Measurements from ENCODE around the gene ASPSCR1. TPM values are rescaled to one million over a fixed set of nuclear protein-coding genes. Genes with fewer than 3 reads are reported as not detected.

The ASPSCR1 gene
- total and polyA plus RNA-seq, 9 of the 15 experiments (the other 6 are each of a cell fraction or from before 2014, with no cell fraction given), result 0.90 to 36.9 (median 11.6) TPM

DNA sequence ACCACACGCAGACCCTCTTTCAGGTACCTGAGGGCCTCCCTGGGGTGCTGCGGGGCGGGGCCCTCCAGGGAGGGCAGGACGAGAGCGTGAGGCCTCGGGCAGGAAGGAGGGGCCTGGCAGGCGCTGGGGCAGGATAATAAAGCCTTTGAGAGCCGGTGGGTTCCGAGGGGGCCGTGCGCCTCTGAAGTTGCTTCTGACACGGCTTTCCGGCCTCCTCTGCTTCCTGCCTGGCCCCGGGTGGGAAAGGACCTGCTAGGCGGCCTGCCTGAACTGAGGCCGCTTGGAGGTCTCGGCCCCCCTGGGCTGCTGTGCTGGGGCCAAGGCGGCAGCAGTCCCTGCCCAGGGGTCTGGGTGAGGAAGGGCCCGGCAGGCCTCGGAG lies 34.8 kb downstream of the ASPSCR1 start (continued):
- no peak for TF ChIP-seq ARID3B (CRISPR knock-in tag; IDR thresholded peaks at IDR 0.05; ENCODE audit: borderline replicate concordance)
- TF ChIP-seq TGIF2 (CRISPR knock-in tag; IDR thresholded peaks at IDR 0.05), result no peak
- TF ChIP-seq ZKSCAN3 (CRISPR knock-in tag; IDR thresholded peaks at IDR 0.05), result no peak
- TF ChIP-seq ZNF57 (CRISPR knock-in tag; IDR thresholded peaks at IDR 0.05), result no peak

DNA sequence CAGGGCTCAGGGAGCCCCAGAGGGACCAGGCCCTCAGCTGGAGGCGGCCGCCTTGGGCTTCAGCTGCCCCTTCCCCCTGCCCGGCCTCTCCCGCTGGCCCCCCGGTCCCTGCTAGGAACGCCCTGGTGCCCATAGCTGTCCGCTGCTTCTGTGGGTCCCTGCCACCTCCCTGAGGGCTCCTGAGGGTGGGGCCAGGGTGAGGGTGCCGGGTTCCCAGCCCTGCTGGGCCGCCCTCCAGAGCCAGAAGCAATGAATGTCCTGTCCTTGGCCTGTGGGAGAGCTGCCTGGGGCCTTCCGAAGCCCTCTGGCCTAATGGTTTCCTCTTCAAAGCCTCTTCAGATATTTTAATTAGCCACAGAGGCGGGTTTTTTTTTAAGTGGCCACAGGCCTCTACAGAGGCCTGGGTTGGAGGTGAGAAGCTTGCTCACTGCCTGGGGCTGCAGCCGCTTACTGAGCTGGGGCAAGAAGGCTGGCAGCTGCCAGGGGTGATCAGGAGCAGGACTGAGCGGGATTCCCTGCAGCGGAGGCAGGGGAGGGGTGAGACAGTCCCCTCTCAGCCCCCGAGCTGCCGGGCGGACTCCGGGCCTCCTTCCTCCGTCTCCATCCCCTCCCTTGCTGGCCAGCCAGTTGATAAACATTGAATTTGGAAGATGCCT lies 35.3 kb downstream of the ASPSCR1 start:
- FAIRE-seq (no peak), DNase-seq (ENCODE audit: extremely low read depth in 1 of 4, low spot score in 3 of 4) (no peak), ATAC-seq (no peak)
- Histone ChIP-seq H3K27ac (ENCODE audit: extremely low read depth, low read depth, low read length) (no peak overlapping the region), H3K4me1 (replicated peaks in 1 of 2; ENCODE audit: control insufficient read depth in 2 of 2, insufficient read depth in 2 of 2, low read length in 2 of 2) (peaks cover 0 to 87% of the 10 kb centered on the region in 2 experiments; a peak in 3 of 5 replicates), H2AFZ (ENCODE audit: low read depth, low read length) (no peak overlapping the region), H3K4me2 (ENCODE audit: insufficient read depth, low read length) (no peak overlapping the region), H3K27me3 (ENCODE audit: control insufficient read depth in 2 of 2, insufficient read depth in 2 of 2, low read length in 2 of 2) (no peaks in the 10 kb centered on the region), H3K9me3 (replicated peaks; ENCODE audit: control insufficient read depth, insufficient read depth, low read depth, low read length) (no peaks in the 10 kb centered on the region), H4K20me1 (replicated peaks; ENCODE audit: control insufficient read depth, insufficient read depth, low read length) (no peaks in the 10 kb centered on the region), H3K79me2 (ENCODE audit: control insufficient read depth, insufficient read depth, low read length) (no peaks in the 10 kb centered on the region), H3K36me3 (ENCODE audit: control insufficient read depth, insufficient read depth, low read length) (no peaks in the 10 kb centered on the region; the same call in 2 of the 3 replicates), H3K4me3 (no peak overlapping the region), H3K9me1 (ENCODE audit: control insufficient read depth, insufficient read depth, low read length) (no peaks in the 10 kb centered on the region), H3K9ac (ENCODE audit: insufficient read depth in 1 of 2, low read depth in 2 of 2, low read length in 2 of 2) (no peak overlapping the region; a peak in 1 of 4 replicates)
- TF ChIP-seq TFAM (CRISPR knock-in tag; conservative IDR thresholded peaks at IDR 0.05) (no peak), SMARCC2 (IDR thresholded peaks at IDR 0.05; ENCODE audit: low read depth) (no peak), STAT5B (CRISPR knock-in tag; IDR thresholded peaks at IDR 0.05) (no peak), DACH1 (IDR thresholded peaks at IDR 0.05; ENCODE audit: partially characterized antibody) (no peak), SIRT6 (IDR thresholded peaks at IDR 0.05; ENCODE audit: low read depth, low read length) (no peak), PURB (CRISPR knock-in tag; IDR thresholded peaks at IDR 0.05; ENCODE audit: low read depth) (no peak)
- ChIA-PET CTCF (ENCODE audit: low intra/inter-chr PET ratio) (no interaction called here), POLR2A (interaction anchor here (1.1 kb wide), 1 partner anchor 9 kb away, joined by 3 read pairs; no protein-coding TSS in a partner anchor)
- 80% methylated on average over 12 of the region's 19 CpGs for WGBS (ENCODE audit: insufficient coverage, low coverage, missing lambda C conversion rate)
- no TSS peak for BruUV-seq (replicated peaks)
- in situ Hi-C loops (cut with MboI), result no loop called here
- intact Hi-C loops (cut with micrococcal nuclease), result no loop called here

All from K562 (cell line).